Measurements from ENCODE around the gene ARID1B.

ARID1B gene

GRCh38 chr6:156826290-156826955 lies 49.2 kb downstream of the ARID1B start:
- Histone ChIP-seq H3K36me3 (replicated peaks) (peaks cover 2% of the 10 kb centered on the region), H3K4me3 (ENCODE audit: low read depth, low read length) (no peak overlapping the region), H3K27me3 (replicated peaks) (no peaks in the 10 kb centered on the region), H3K27ac (no peak overlapping the region)
- in situ Hi-C loops (cut with HindIII; ENCODE audit: low pct_ligation_motif_present, low sequenced_read_pairs): no loop called here
- no peak for DNase-seq
- TF ChIP-seq CTCF (IDR thresholded peaks at IDR 0.05; ENCODE audit: low read depth, low read length, missing control alignments): no peak

GRCh38 chr6:156827382-156827781 lies 50.2 kb downstream of the ARID1B start:
- DNase-seq: no peak
- TF ChIP-seq CTCF (IDR thresholded peaks at IDR 0.05; ENCODE audit: low read depth, low read length, missing control alignments): no peak

GRCh38 chr6:156828280-156828703 lies 51.1 kb downstream of the ARID1B start:
- TF ChIP-seq CTCF (IDR thresholded peaks at IDR 0.05; ENCODE audit: low read depth, low read length, missing control alignments): no peak
- no peak overlapping the region for H3K4me3 ChIP-seq (ENCODE audit: low read depth, low read length)
- in situ Hi-C loops (cut with HindIII; ENCODE audit: low pct_ligation_motif_present, low sequenced_read_pairs): no loop called here
- peaks cover 2% of the 10 kb centered on the region for H3K36me3 ChIP-seq (replicated peaks)
- peak overlapping the region; percentile 91 for H3K27ac ChIP-seq
- no peaks in the 10 kb centered on the region for H3K27me3 ChIP-seq (replicated peaks)
- DNase-seq: peak; percentile 80

More at GRCh38 chr6:156827382-156827781, 50.2 kb downstream of the ARID1B start:
- Histone ChIP-seq H3K36me3 (replicated peaks) (peaks cover 2% of the 10 kb centered on the region), H3K27me3 (replicated peaks) (no peaks in the 10 kb centered on the region), H3K4me3 (ENCODE audit: low read depth, low read length) (no peak overlapping the region), H3K27ac (no peak overlapping the region)
- in situ Hi-C loops (cut with HindIII; ENCODE audit: low pct_ligation_motif_present, low sequenced_read_pairs): no loop called here

- in situ Hi-C loops (cut with HindIII; ENCODE audit: low pct_ligation_motif_present, low sequenced_read_pairs): no loop called here
- Histone ChIP-seq H3K4me3 (ENCODE audit: low read depth, low read length) (no peak overlapping the region), H3K27me3 (replicated peaks) (no peaks in the 10 kb centered on the region), H3K27ac (no peak overlapping the region), H3K36me3 (replicated peaks) (peaks cover 2% of the 10 kb centered on the region)
- DNase-seq: no peak
- TF ChIP-seq CTCF (IDR thresholded peaks at IDR 0.05; ENCODE audit: low read depth, low read length, missing control alignments): no peak
These were observed 52.9 kb downstream of the ARID1B start for GRCh38 chr6:156830126-156830525.

GRCh38 chr6:156832231-156832647 lies 55.1 kb downstream of the ARID1B start:
- Histone ChIP-seq H3K27me3 (replicated peaks) (no peaks in the 10 kb centered on the region), H3K4me3 (ENCODE audit: low read depth, low read length) (no peak overlapping the region), H3K36me3 (replicated peaks) (peaks cover 2% of the 10 kb centered on the region), H3K27ac (no peak overlapping the region)
- TF ChIP-seq CTCF (IDR thresholded peaks at IDR 0.05; ENCODE audit: low read depth, low read length, missing control alignments): no peak
- peak; percentile 64 for DNase-seq
- in situ Hi-C loops (cut with HindIII; ENCODE audit: low pct_ligation_motif_present, low sequenced_read_pairs): no loop called here

- in situ Hi-C loops (cut with HindIII; ENCODE audit: low pct_ligation_motif_present, low sequenced_read_pairs): no loop called here
- TF ChIP-seq CTCF (IDR thresholded peaks at IDR 0.05; ENCODE audit: low read depth, low read length, missing control alignments): no peak
- Histone ChIP-seq H3K4me3 (ENCODE audit: low read depth, low read length) (no peak overlapping the region), H3K27me3 (replicated peaks) (no peaks in the 10 kb centered on the region), H3K36me3 (replicated peaks) (peaks cover 2% of the 10 kb centered on the region), H3K27ac (no peak overlapping the region)
- no peak for DNase-seq
These were observed 55.5 kb downstream of the ARID1B start for GRCh38 chr6:156832669-156833068.
